Activated CD4-positive, alpha-beta T cell treated with anti-CD3 and anti-CD28 coated beads, Interleukin-2, amount 50 U/mL, for 24 hours (primary cell): ENCODE results near the gene MAP2K2.

Experiments used
- DNase-seq, 2 donors: peaks; one replicate each; pipeline ENCODE4 v3.0.0-alpha.2; 2020; ENCODE audit warnings: low read depth in 1 of 2, low spot score in 1 of 2

The MAP2K2 gene

DNA sequence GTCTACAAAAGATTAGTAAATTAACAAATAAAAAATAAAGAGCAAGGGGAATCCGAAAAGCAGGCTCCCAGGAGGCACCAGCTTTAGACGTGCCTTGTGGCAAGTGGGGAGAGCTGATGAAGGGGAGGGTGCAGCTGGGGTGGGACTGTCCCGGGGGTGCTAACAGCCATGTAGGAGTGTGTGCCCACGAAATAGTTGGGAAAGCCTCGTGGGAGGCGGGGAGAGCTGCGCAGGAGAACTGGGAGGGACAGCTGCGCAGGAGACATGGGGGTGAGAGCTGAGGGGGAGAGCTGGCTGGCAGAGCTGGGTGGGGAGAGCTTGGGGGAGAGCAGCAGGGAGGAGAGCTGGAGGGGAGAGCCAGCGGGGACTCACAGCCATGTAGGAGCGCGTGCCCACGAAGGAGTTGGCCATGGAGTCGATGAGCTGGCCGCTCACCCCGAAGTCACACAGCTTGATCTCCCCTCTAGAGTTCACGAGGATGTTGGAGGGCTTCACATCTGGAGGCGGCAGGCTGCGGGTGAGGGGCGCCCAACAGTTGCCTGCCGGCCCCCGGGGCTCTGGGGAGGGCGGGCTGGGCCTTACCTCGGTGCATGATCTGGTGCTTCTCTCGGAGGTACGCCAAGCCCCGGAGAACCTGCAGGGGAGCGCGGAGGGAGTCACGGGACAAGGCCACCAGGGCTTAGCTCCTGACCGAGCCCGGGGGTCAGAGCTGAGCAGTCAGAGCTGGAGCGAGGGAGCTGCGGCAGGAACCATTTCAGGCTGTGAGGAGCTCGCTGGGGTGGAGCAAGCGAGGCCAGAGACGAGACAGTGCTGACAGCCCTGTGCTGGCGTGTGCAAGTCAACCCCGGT, 23.1 kb downstream of the MAP2K2 start:
- DNase-seq, result no peak

DNA sequence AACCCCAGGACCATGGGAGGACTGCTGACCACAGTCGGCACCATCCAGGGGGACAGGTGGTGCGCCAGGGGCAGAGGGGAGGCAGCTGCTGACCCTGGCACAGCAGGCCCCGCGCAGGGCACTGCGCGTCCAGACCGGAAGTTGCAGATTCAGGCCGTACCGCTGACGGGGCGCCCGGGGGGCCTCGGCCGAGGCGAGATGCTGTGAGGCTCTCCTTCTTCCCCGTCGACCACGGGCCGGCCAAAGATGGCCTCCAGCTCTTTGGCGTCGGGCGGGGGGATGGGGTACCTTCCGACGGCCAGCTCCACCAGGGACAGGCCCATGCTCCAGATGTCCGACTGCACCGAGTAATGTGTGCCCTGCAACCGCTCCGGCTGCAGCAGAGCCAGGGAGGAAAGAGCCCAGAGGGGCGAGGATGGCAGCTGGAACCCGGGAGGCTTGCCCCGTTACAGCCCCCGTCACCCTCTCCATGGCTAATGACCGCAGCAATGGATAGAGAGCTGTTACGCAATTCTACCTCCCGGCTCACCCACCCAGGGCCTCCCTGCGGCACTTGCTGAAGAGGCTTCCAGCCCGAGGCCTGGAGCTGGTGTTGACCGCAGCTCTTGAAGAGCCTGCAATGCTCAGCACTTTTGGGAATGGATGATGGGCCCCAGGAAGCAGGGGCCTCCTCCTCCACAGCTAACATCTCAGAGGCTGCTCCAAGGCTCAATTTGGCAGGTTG, 24.7 kb downstream of the MAP2K2 start:
- no peak for DNase-seq

DNA sequence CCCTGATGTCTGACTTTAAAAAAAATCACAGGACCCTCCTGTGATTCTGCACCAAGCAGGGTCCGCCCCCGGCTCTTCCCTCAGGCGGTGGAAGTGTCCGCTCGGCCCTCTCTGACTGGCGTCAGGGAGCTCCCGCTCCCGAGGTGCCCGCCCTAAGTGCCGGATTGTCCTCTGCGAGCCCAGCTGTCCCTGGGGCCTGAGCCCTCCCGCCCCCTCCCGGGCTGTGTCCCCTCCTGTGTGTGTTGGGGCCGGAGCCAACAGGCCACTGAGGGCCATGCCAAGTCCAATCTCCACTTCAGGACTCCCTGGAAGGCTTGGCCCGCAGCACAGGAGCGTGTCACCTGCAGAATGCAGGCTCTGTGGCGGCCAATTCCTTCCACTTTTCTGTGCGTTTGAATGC, 25.4 kb downstream of the MAP2K2 start:
- no peak for DNase-seq

DNA sequence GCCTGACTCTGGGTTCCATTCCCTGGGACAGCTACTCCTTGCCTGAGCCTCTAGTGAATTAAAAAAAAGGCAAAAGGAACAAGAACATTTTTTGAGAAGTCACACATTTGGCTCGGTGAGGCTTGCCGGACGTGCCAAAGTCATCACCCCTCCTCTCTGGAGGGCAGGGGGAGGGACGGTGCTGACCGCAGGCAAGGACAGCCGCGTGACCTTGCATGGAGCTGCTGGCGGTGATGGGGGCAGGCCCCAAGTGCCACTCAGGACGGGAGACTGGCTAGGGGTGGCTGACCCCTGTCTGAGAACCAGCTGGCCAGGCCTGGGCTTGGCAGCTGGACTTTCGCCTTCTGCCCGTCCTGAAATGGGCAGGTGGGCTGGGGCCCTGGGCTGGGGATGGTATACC, 26.4 kb downstream of the MAP2K2 start:
- DNase-seq, result no peak

DNA sequence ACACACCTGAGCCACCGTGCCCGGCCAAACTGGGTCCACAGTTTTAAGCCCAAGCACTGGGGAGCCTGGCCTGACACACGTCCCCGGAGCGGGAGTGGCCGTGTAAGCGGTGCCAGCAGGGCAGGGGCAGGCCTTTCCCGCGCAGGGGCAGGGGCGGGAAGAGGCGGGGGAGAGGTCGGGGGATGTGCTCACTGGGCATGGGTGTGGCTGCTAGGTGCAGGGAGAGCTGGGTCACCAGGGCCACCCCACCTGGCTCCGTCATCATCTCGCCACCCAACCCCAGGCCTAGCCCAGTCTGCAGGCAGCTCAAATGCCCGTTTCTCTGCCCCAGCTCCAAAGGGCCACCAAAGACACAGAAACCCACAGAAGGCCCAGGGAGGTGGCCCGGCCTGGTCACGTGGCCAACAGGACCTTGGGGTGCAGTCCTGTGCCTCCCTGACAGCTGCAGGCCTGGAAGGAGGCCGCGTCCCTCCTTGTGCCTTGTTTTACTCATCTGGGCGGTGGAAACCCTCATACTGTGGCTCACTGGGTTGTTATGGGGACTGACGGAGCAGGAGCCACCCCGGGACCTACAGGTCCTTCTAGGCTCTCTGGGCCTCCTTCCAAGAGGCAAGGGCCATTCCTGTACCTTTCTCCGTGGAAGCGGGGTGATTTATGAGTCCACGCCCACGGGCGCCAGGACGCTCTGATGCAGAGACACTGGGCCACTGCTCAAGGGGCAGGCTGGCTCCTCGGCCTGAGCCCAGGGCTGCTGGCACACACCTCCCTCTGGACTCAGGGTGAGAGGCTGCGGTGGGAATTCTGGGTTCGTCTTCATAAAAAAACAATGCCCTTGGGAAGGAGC, 27.7 kb downstream of the MAP2K2 start:
- no peak for DNase-seq

DNA sequence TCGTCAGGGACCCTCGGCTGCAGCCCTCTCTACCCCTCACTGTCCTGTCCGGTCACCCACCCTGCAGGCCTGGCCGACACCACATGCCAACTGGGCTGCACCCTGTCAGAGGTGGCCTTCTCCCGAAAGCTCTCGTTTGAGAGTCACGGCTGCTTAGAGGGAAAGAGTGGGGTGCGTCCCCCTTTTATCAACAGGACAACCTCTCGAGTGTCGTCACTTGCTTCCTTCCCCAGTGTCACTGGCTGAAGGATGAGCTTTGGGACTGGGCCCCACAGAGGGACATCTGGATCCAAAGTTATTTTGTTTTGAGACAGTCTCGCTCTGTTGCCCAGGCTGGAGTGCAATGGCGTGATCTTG, 28.5 kb downstream of the MAP2K2 start:
- DNase-seq, result no peak

DNA sequence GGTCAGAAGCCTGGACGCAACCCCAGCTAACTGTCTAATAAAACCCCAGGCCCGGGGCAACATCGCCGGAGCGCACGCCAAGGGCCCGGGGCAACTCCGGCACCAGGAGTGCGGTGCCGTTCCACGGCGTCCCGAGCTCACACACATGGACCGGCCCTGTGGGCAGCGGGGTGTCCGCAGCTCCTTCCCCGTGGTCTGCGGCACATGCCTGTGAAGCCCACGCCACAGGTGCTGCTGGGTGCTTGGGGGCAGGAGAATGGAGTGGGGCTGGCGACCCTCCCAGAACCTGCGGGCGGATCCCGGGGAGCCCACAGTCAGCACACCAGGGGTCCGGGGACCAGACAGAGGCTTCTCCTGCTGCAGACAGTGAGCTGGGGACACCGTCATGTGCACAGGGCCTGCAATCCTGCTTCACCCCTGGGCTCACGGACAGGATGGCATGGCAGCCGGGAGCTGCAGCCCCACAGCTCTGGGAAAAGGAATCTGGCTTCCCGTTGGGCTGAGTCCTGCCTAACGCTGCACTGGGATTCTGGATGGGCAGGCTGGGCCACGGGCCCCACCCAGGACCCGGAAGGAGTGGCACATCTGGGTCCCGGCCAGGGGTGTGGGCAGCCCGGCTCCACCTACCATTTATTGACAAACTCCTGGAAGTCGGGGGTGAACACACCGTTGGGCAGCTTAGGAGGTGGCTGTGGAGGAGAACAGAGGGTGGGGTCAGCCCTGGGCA, 29.0 kb downstream of the MAP2K2 start:
- no peak for DNase-seq

DNA sequence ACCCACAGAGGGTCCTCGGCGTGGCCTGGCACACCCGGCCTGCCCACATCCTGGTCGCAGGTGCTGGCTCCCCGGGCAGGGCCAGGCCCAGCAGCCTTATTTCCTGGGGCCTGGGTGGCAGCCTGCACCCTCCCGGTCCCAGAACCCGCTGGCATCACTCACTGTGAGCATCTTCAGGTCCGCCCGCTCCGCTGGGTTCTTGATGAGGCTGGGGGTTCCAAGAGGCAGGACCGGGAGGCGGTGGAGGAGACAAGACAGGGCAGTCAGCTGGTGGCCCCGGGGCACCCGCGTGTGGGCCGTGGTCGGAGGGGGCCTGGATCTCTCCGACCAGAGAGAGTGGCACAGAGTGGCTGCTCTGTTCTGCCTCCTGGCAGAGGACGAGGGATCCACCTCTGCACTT, 29.6 kb downstream of the MAP2K2 start:
- no peak for DNase-seq

DNA sequence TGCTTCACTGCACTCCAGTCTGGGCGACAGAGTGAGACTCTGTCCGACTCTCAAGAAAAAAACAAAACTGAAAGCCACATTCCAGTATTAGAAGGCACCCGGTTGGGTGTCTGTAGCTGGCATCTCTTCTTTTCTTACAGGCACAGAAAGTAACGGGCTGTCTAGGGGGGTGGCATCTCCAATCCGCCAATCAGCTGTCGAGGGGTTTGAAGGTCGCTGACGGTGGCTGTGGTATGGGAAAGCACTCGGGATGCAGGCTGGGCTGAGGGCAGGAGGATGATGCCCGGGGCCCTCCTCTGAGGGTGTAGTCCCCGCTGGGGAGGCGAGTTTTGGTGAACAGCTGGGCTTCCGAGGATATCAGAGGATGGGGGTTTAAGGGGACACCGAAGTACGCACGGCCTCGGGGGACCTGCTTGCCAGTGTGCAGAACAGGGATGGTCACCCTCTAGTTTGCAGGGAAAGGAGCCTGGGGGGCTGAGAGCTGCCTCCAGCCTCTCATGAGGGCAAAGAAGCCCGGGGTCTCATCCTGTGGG, 30.2 kb downstream of the MAP2K2 start:
- no peak for DNase-seq

DNA sequence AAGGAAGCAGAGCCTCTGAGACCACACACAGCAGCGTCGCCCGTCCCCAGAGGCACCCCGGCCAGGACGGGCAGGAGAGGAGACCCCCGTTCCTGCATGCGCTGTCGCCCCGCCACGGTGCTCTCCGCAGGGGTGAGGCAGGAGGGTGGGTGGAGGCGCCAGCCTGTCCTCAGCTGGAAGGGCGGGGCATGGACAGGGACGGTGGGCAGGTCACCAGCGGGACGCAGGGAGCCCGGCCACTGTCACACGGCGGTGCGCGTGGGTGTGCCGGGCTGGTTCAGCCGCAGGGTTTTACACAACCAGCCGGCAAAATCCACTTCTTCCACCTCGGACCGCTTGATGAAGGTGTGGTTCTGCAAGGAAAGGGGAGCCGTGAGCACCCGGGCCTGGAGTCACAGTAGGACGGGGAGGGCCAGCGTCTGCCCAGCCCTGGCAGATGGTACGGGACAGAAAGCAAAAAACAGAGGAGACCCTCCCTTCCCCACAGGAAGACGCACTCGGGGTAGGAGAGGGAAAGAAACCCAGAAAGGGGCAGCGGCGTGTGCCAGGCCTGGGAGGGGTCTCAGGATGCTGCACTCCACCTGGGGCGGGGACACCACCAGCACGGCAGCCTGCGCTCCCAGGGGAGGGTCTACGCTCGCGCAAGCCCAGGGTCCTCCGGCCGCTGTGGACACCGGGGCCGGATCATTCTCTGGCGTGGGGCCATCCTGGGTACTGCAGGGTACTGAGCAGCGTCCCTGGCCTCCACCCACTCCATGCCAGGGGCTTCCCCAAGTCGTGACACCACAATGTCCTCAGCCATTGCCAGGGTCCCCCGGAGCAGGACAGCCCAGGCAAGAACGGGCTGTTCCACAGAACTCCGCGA, 33.3 kb downstream of the MAP2K2 start:
- no peak for DNase-seq

DNA sequence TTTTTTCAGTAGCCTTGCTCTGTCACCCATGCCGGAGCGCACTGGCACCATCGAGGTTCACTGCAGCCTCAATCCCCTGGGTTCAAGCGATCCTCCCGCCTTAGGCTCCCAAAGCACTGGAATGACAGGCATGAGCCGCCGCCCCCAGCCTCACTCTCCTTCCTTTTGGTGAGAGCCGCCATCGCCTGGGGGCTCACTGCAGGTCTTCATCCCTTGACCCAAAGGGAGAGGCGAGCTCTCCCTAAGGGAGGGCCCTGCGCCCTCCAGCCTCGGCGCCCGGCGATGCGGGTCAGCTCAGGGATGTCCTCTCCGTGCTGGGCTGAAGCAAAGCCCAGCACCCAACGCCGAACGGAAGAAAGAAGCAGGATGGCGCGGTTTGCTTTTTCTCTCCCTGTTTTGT, 34.0 kb downstream of the MAP2K2 start:
- DNase-seq, result no peak

DNA sequence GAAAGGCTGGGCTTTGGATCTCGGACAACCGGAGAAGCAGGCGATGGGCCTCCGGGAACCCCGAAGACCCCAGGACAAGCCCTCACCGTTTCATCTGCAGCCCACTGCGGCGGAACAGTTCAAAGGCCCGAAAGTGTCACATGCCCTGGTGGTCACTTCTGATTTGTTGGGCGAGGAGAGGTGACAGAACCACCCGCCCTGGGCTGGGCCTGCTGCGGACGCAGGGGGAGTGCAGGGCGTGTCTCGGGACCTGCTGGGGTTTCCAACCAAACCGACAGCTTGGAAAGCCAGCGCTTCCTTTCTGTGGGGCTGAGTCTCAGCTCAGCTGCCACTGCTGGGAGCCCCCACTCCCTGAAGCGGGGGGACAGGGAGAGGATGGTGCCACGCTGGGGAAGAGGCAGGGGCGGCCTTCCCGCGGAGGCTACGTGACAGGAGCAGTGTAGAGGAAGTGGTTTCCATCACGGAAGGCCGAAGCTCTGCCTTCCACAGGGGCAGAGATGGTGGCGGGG, 34.5 kb downstream of the MAP2K2 start:
- no peak for DNase-seq

DNA sequence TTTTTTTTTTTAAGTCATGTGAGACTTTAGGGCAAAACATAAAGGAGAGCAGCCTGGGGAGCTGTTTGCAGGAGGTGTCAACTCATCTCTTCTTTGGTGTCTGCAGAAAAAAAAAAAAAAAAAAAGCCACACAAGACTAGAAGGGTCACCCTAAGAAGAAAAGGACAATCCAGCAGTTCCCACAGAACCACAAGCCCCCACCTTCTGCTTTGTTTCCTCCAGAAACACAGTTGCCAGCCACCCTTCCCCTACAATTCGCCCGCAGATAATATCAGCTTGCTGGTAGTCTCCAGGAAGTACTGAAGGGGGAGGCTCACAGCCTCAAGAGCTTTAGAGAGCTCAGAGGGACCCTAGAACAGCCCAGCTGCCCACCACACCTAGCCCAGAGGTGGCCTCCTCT, 34.9 kb downstream of the MAP2K2 start:
- DNase-seq, result no peak

DNA sequence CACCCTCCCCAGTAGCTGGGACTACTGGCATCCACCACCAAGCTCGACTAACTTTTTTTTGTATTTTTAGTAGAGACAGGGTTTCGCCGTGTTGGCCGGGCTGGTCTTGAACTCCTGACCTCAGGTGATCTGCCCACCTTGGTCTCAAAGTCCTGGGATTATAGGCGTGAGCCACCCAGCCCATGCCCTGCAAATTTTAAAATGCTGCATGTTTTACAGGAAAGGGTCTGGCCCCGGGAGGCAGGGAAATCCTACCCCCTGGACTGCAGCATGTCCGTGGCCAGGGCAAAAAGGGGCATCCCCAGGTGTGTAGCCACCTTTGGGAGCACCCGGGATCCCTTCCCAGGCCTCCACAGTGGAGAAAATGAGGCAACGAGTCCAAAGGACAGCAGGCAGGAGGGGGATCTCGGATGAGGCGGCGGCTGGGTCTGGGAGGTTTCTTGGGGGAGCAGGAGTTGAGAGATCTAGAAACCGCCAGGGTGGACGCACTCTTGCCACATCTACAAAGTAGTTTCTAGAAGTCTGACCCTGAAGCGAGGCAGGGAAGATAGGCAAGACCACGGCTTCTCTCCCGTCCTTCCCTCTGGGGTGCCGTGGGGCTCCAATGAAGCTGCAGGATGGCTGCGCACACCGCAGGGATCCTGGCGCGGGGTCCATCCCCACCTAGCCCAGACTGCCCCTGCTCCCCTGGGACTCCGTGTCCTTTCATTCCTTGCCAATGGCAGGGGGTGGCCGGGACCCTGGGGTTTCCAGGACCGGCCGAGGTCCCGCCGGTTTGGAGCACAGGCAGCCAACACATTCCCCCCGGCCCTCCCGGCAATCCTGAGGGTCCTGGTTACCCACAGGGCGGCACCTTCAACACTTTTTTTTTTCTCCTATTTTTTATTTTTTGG, 35.9 kb downstream of the MAP2K2 start:
- no peak for DNase-seq

DNA sequence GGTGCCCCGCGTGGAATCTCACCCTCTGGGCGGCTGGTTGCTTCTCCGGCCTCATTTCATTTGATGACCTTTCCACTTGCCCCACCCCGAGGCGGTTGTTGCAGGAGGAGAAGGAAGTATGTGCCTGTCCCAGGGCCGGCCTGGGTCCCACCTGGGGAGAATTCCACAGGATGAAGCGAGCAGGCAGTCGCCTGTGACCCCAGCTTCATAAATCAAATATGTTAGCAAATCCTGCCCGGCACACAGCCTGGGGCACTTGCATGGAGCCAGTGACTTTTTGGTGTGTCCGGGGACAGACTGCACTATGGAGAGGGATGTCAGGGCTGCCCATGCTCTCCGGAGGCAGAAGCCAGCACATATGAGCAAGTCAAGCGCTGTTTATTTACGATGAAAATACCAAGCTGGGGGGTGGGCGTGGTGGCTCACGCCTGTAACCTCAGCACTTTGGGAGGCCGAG, 37.5 kb downstream of the MAP2K2 start:
- DNase-seq, result no peak

DNA sequence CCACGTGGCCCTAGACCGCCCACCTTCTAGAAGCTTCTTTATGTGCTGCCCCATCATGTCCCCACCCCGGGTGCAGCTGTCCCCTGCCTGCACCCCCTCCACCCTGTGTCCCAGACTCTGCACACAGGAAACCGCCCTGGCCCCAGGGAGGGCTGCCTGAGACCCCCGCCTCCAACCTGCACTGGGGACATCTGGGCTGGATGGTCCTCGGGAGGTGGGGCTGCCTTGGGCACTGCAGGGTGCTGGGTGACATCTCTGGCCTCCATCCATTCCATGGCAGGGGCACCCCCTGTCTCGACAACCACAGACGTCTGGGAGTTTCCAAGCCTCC, 39.4 kb downstream of the MAP2K2 start:
- DNase-seq, result no peak

DNA sequence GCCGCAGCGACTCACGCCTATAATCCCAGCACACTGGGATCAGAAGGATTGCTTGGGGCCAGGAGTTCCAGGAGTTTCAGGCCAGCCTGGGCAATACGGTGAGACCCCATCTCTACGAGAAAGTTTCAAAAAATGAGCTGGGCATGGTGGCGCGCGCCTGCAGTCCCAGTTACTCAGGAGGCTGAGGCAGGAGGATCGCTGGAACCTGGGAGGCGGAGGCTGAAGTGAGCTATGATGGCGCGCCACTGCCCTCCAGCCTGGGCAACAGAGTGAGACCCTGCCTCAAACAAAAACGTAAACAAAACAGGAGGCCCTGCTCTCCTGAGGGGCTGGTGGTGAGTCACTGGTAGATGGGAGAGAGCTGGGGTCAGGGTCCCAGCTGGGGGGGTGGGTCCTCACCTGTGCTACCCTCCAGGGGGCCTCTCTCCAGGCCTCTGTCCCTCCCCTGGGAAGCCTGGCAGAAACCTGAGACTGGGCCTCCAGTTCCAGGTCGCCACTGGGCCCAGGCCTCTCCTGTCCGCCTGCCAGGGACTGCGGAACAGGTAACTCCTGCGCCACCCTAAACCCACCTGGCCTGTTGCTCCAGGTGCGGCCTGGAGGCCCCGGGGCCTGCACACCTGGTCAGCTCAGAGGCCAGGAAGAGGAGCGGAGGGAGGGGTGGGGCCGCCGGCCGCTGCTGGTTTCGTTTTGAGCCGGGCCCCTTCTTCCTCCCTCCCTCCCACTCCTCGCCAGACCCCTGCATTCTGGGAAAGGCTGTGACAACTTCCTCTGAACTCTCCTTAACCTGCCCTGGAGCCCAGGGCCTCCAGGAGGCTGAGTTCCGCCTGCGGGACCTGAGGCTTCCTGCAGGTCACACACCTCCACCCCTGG, 40.0 kb downstream of the MAP2K2 start:
- DNase-seq, result no peak

DNA sequence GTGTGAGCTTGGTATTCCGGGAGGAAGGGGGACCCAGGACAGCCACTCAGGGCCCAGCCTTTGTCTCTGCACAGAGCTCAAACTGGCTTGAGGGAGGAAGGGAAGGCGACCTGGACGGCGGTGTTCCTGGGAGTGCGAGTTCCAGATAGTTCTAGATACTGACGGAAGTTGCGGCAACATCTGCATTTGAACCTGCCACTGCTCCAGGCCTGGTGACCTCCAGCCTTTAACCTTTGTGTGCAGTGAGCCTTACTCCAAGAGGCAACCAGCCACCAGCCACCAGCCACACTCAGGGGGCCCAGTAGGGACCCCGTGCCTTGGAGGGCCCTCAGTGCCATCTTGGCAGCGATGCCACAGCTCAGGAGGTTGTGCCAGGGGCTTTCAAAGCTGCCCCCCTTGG, 41.8 kb downstream of the MAP2K2 start:
- DNase-seq, result no peak
